GM18909 (cell line): ENCODE measurements around the gene PMM2.
"Not testable (repeated sequence)": the region's sequence is repeated elsewhere in the genome, so short reads cannot be mapped to it uniquely, and the experiment has no call there.

Source experiments
- ATAC-seq: cut with Tn5 transposase; IDR thresholded peaks from one replicate; pipeline ENCODE4 v1.9.1; 2021; ENCODE audit warnings: mild to moderate bottlenecking; ENCODE audit not compliant: unreplicated experiment, poor library complexity

Gene PMM2

GRCh38 chr16:8777217-8777616, 20.4 kb upstream of the PMM2 start:
- no peak for ATAC-seq

GRCh38 chr16:8781797-8782196, 15.8 kb upstream of the PMM2 start:
- no peak for ATAC-seq

- ATAC-seq = no peak
These were observed 15.0 kb upstream of the PMM2 start for GRCh38 chr16:8782673-8783072.

GRCh38 chr16:8785408-8785807, 12.2 kb upstream of the PMM2 start:
- ATAC-seq = no peak

- not testable (repeated sequence) for ATAC-seq
These were observed 11.3 kb upstream of the PMM2 start for GRCh38 chr16:8786316-8786715.

- no peak for ATAC-seq
These were observed 9.0 kb upstream of the PMM2 start for GRCh38 chr16:8788578-8789172.

GRCh38 chr16:8795091-8795490, 2.5 kb upstream of the PMM2 start:
- no peak for ATAC-seq

GRCh38 chr16:8795818-8796217, 1.8 kb upstream of the PMM2 start:
- ATAC-seq = no peak

- no peak for ATAC-seq
These were observed 923 bp upstream of the PMM2 start for GRCh38 chr16:8796469-8797363.

GRCh38 chr16:8798174-8798527, 512 bp downstream of the PMM2 start:
- ATAC-seq = peak; percentile 3

- no peak for ATAC-seq
These were observed 1.0 kb downstream of the PMM2 start for GRCh38 chr16:8798535-8799157.

- ATAC-seq = no peak
These were observed 4.1 kb downstream of the PMM2 start for GRCh38 chr16:8801701-8802100.

GRCh38 chr16:8803733-8804132, 6.1 kb downstream of the PMM2 start:
- not testable (repeated sequence) for ATAC-seq

- ATAC-seq = no peak
These were observed 6.7 kb downstream of the PMM2 start for GRCh38 chr16:8804313-8804712.

GRCh38 chr16:8806272-8806983, 8.8 kb downstream of the PMM2 start:
- ATAC-seq = no peak

GRCh38 chr16:8807189-8807588, 9.6 kb downstream of the PMM2 start:
- ATAC-seq = no peak

GRCh38 chr16:8808009-8808408, 10.4 kb downstream of the PMM2 start:
- no peak for ATAC-seq

- no peak for ATAC-seq
These were observed 11.1 kb downstream of the PMM2 start for GRCh38 chr16:8808613-8809353.

GRCh38 chr16:8812162-8812843, 14.7 kb downstream of the PMM2 start:
- ATAC-seq = no peak
